HG02981 (cell line): Measurements from ENCODE around the gene DEFB108B.
"Not testable (repeated sequence)": the region's sequence is repeated elsewhere in the genome, so short reads cannot be mapped to it uniquely, and the experiment has no call there.

Source experiments
- ATAC-seq: cut with Tn5 transposase; IDR thresholded peaks from one replicate; pipeline ENCODE4 v1.9.1; 2021; ENCODE audit warnings: mild to moderate bottlenecking, moderate library complexity; ENCODE audit not compliant: unreplicated experiment

Gene DEFB108B

GRCh38 chr11:71813481-71814355 is 19.3 kb upstream of the DEFB108B start:
- ATAC-seq: not testable (repeated sequence)

GRCh38 chr11:71821539-71821938 is 11.5 kb upstream of the DEFB108B start:
- not testable (repeated sequence) for ATAC-seq

GRCh38 chr11:71829247-71829646 is 3.8 kb upstream of the DEFB108B start:
- not testable (repeated sequence) for ATAC-seq

GRCh38 chr11:71829686-71830085 is 3.3 kb upstream of the DEFB108B start:
- not testable (repeated sequence) for ATAC-seq

- not testable (repeated sequence) for ATAC-seq
These were observed 9.7 kb downstream of the DEFB108B start for GRCh38 chr11:71842720-71843119.

GRCh38 chr11:71843355-71843754 is 10.4 kb downstream of the DEFB108B start:
- not testable (repeated sequence) for ATAC-seq

GRCh38 chr11:71843858-71844257 is 10.9 kb downstream of the DEFB108B start:
- no peak for ATAC-seq

GRCh38 chr11:71853895-71854294 is 20.9 kb downstream of the DEFB108B start:
- ATAC-seq: not testable (repeated sequence)

- not testable (repeated sequence) for ATAC-seq
These were observed 22.9 kb downstream of the DEFB108B start for GRCh38 chr11:71855880-71856279.

DNA sequence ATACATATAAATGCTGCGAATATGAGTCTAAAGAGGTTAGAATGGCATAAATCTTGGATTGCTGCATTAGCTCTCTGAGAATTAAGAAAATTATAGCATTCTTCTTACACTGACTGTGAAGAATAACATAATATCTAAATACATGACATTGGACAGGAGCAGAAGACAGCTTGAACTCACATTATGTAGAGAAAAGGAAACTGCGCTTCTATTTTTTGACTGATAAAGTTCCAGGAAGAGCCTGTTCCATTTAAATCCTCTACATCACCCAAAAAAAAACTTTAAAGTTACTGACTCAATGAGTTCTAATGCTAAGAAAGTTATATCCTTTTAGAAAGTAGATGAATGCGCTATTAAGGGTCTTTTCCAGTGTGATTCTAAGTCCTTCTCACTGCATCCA is 27.8 kb downstream of the DEFB108B start:
- not testable (repeated sequence) for ATAC-seq

GRCh38 chr11:71863978-71864627 is 31.1 kb downstream of the DEFB108B start:
- not testable (repeated sequence) for ATAC-seq

GRCh38 chr11:71867209-71867608 is 34.2 kb downstream of the DEFB108B start:
- ATAC-seq: not testable (repeated sequence)

- not testable (repeated sequence) for ATAC-seq
These were observed 36.9 kb downstream of the DEFB108B start for GRCh38 chr11:71869931-71870330.

GRCh38 chr11:71870661-71871060 is 37.7 kb downstream of the DEFB108B start:
- not testable (repeated sequence) for ATAC-seq

- ATAC-seq: not testable (repeated sequence)
These were observed 43.3 kb downstream of the DEFB108B start for GRCh38 chr11:71876262-71876661.

GRCh38 chr11:71878059-71878458 is 45.1 kb downstream of the DEFB108B start, which contains the start of gene DEFB131B:
DEFB131B (plus strand) TSS chr11:71878453; CDS start chr11:71878453, 0 bp downstream.
- not testable (repeated sequence) for ATAC-seq

- not testable (repeated sequence) for ATAC-seq
These were observed 52.8 kb downstream of the DEFB108B start for GRCh38 chr11:71885806-71886205.
